GM12878 (cell line): ENCODE data around the gene OCIAD2. TPM values are rescaled to one million over a fixed set of nuclear protein-coding genes. Genes with fewer than 3 reads are reported as not detected.

ENCODE experiments used
- ATAC-seq: fragments of 200-7000 bp; cut with Tn5 transposase; 3 replicates; pipeline ENCODE4 v1.9.1; 2020; ENCODE audit warnings: mild to moderate bottlenecking, moderate library complexity
- Bru-seq: library from RNA; stranded (reverse); fragments of 400-500 nt; gene quantifications from one replicate; lab custom pipeline; 2021; lab: Mats Ljungman, UMichigan
- BruChase-seq, 2 experiments: library from RNA; stranded (reverse); fragments of 400-500 nt; gene quantifications; one replicate each; lab custom pipeline; 2021; lab: Mats Ljungman, UMichigan
- BruUV-seq: library from RNA; stranded (reverse); fragments of 400-500 nt; replicated peaks from 2 replicates; lab custom pipeline; 2021; lab: Mats Ljungman, UMichigan
- CTCF ChIA-PET: fragments of 300-600 bp; sonication (Branson Sonifier 250); formaldehyde crosslinking; extraction: SDS; loops from one replicate; lab custom pipeline; 2021; ENCODE audit warnings: inconsistent platforms; lab: Yijun Ruan, JAX
- POLR2A ChIA-PET: fragments of 350-600 bp; formaldehyde crosslinking; extraction: SDS; loops from one replicate; lab custom pipeline; 2021; ENCODE audit warnings: inconsistent platforms; lab: Charles Lee
- RAD21 ChIA-PET: fragments of 300-600 bp; sonication (Branson Sonifier 250); formaldehyde crosslinking; loops from one replicate; lab custom pipeline; 2023; ENCODE audit warnings: antibody characterized with exemption; ENCODE audit not compliant: unreplicated experiment; lab: Charles Lee
- SMC1A ChIA-PET: fragments of 300-600 bp; sonication (Branson Sonifier 250); formaldehyde crosslinking; loops from one replicate; lab custom pipeline; 2023; ENCODE audit not compliant: unreplicated experiment, uncharacterized antibody; lab: Charles Lee
- DNase-seq: peaks from one replicate; pipeline ENCODE4 v3.0.0-alpha.2; 2011; ENCODE audit warnings: low read depth, low spot score
- FAIRE-seq: peaks from 3 replicates; lab custom pipeline; 2011; peaks lifted over from hg19 to GRCh38; lab: Jason Lieb, UNC
- H2AFZ ChIP-seq: 2 replicates; pipeline ENCODE4 v1.6.0; 2011; ENCODE audit warnings: low read depth, low read length, control low read depth; ENCODE audit not compliant: control insufficient read depth
- H3K27ac ChIP-seq: 2 replicates; pipeline ENCODE4 v1.5.1; 2011; ENCODE audit warnings: control low read depth; ENCODE audit not compliant: control insufficient read depth, insufficient read depth
- H3K27me3 ChIP-seq, 2 experiments: replicated peaks in 1 of 2; 2 replicates each; pipeline versions ENCODE4 v1.6.0 to v1.6.1; 2011; ENCODE audit warnings: low read length in 1 of 2; ENCODE audit not compliant: control insufficient read depth in 2 of 2, insufficient read depth in 2 of 2
- H3K36me3 ChIP-seq, 2 experiments: 2 replicates each; pipeline ENCODE4 v1.5.1; 2011; ENCODE audit warnings: low read length in 1 of 2; ENCODE audit not compliant: control insufficient read depth in 2 of 2, insufficient read depth in 2 of 2
- H3K4me1 ChIP-seq: 2 replicates; pipeline ENCODE4 v1.6.1; 2011; ENCODE audit warnings: mild to moderate bottlenecking, low read length, moderate library complexity, mixed read lengths; ENCODE audit not compliant: control insufficient read depth, insufficient read depth
- H3K4me2 ChIP-seq: 2 replicates; pipeline ENCODE4 v1.6.0; 2011; ENCODE audit warnings: control low read depth; ENCODE audit not compliant: control insufficient read depth, insufficient read depth
- H3K4me3 ChIP-seq: fragments of 200-600 bp; sonication (generic); 2 replicates; pipeline ENCODE4 v1.5.1; 2016
- H3K79me2 ChIP-seq: 2 replicates; pipeline ENCODE4 v1.6.0; 2011; ENCODE audit warnings: low read length; ENCODE audit not compliant: control insufficient read depth, insufficient read depth
- H3K9ac ChIP-seq: 2 replicates; pipeline ENCODE4 v1.8.0; 2011; ENCODE audit warnings: low read length, control low read depth, mixed read lengths; ENCODE audit not compliant: control insufficient read depth, insufficient read depth
- H3K9me3 ChIP-seq: replicated peaks from 3 replicates; pipeline ENCODE4 v1.5.1; 2011; ENCODE audit warnings: mild to moderate bottlenecking, low read length; ENCODE audit not compliant: control insufficient read depth, insufficient read depth
- H4K20me1 ChIP-seq: 2 replicates; pipeline ENCODE4 v1.6.0; 2011; ENCODE audit not compliant: control insufficient read depth, insufficient read depth
- DPF2 ChIP-seq: fragments of 450-650 bp; IDR thresholded peaks from 2 replicates; pipeline ENCODE4 v1.6.1; 2017; ENCODE audit warnings: mild to moderate bottlenecking
- EED ChIP-seq: sonication (generic); IDR thresholded peaks from 2 replicates; pipeline ENCODE4 v1.6.1; 2016; ENCODE audit warnings: antibody characterized with exemption, low read depth
- EGR1 ChIP-seq, 2 experiments: IDR thresholded peaks; 1 replicate in 1 of 2; 2 replicates in 1 of 2; pipeline ENCODE4 v1.6.1; 2011 to 2012; ENCODE audit warnings: low read depth in 2 of 2, low read length in 2 of 2, borderline replicate concordance in 1 of 2, mild to moderate bottlenecking in 1 of 2, moderate library complexity in 1 of 2
- EP300 ChIP-seq, 2 experiments: fragments of 150-350 bp in 1 of 2; IDR thresholded peaks; 2 replicates each; pipeline ENCODE4 v1.6.1; 2011 to 2012; ENCODE audit warnings: low read depth in 2 of 2, low read length in 2 of 2, borderline replicate concordance in 1 of 2, improper control_type of control experiment in 1 of 2, inconsistent platforms in 1 of 2; ENCODE audit not compliant: control insufficient read depth in 1 of 2
- EZH2 ChIP-seq: IDR thresholded peaks from 2 replicates; pipeline ENCODE4 v1.6.1; 2012; ENCODE audit warnings: low read depth, mild to moderate bottlenecking, control low read depth, inconsistent platforms, low read length, borderline replicate concordance; ENCODE audit not compliant: control insufficient read depth
- FOXM1 ChIP-seq: IDR thresholded peaks from 2 replicates; pipeline ENCODE4 v1.6.1; 2012; ENCODE audit warnings: low read depth, mild to moderate bottlenecking, inconsistent platforms, low read length, moderate library complexity
- IKZF2 ChIP-seq, 2 experiments: fragments of 450-650 bp; IDR thresholded peaks; 2 replicates each; pipeline ENCODE4 v1.6.1; 2017; ENCODE audit warnings: mild to moderate bottlenecking in 2 of 2, moderate library complexity in 2 of 2
- IRF3 ChIP-seq: fragments of 450-650 bp; IDR thresholded peaks from 2 replicates; pipeline ENCODE4 v1.6.1; 2014; ENCODE audit warnings: mild to moderate bottlenecking
- IRF4 ChIP-seq: IDR thresholded peaks from 2 replicates; pipeline ENCODE4 v1.6.1; 2011; ENCODE audit warnings: low read depth, low read length
- KLF5 ChIP-seq: fragments of 450-650 bp; IDR thresholded peaks from 2 replicates; pipeline ENCODE4 v1.6.1; 2014; ENCODE audit warnings: mild to moderate bottlenecking; ENCODE audit not compliant: partially characterized antibody
- MXI1 ChIP-seq: fragments of 150-350 bp; IDR thresholded peaks from 2 replicates; pipeline ENCODE4 v1.6.1; 2011; ENCODE audit warnings: low read depth, mild to moderate bottlenecking, inconsistent platforms, low read length, improper control_type of control experiment
- MYB ChIP-seq: fragments of 150-350 bp; IDR thresholded peaks from 2 replicates; pipeline ENCODE4 v1.6.1; 2014; ENCODE audit warnings: mild to moderate bottlenecking, low read depth, low read length, borderline replicate concordance
- NFYA ChIP-seq: IDR thresholded peaks from 2 replicates; pipeline ENCODE4 v1.6.1; 2011; ENCODE audit warnings: low read depth, mild to moderate bottlenecking, low read length, improper control_type of control experiment, borderline replicate concordance
- SMARCA5 ChIP-seq: fragments of 450-650 bp; IDR thresholded peaks from 2 replicates; pipeline ENCODE4 v1.6.1; 2017; ENCODE audit warnings: mild to moderate bottlenecking
- ZNF274 ChIP-seq: IDR thresholded peaks from one replicate; pipeline ENCODE4 v1.8.0; 2011; ENCODE audit not compliant: insufficient read length, insufficient read depth
- WGBS: methylation state at CpG from one replicate; pipeline ENCODE4 v1.1.6; 2016; ENCODE audit warnings: low lambda C conversion rate; ENCODE audit not compliant: insufficient replicate concordance, insufficient coverage; ENCODE audit errors: missing lambda C conversion rate; 5-methylcytosine and 5-hydroxymethylcytosine counted together
- in situ Hi-C: fragments of 300-500 bp; cut with MboI; formaldehyde crosslinking; loops from 9 replicates; pipeline ENCODE4 v1.14.3; 2018; ENCODE audit warnings: mixed read lengths
- intact Hi-C: fragments of 100-400 bp; cut with micrococcal nuclease; formaldehyde crosslinking; loops from one replicate; pipeline ENCODE4 v1.14.2; 2022; ENCODE audit not compliant: unreplicated experiment
- long read RNA-seq, 2 experiments: library from polyadenylated mRNA; unstranded; transcript quantifications; one replicate each; pipeline ENCODE4 v2.0.0, GENCODE V29; 2019 to 2020
- polyA minus RNA-seq, 3 experiments: library from RNA; depleted of rRNA, polyadenylated mRNA; stranded (reverse); fragments of >200 nt; gene quantifications; 2 replicates each; pipeline ENCODE4 v1.2.3, GENCODE V29; 2011
- polyA plus RNA-seq, 11 experiments: library from polyadenylated mRNA; depleted of rRNA in 4 of 11; unstranded in 6 of 11; stranded (reverse) in 5 of 11; fragments of >200 nt; fragmentation: Nextera tagmentation in 4 of 11; fragmentation: Illumina TruSeq in 1 of 11; extraction: Ambion mirVana in 4 of 11; extraction: Trizol in 1 of 11; gene quantifications; 1 replicate in 1 of 11; 2 replicates in 10 of 11; pipeline versions ENCODE4 v1.2.1 to v1.2.3, GENCODE V29; 2011 to 2016; ENCODE audit warnings: inconsistent platforms in 2 of 11, missing spikeins in 2 of 11, low read depth in 1 of 11
- total RNA-seq, 4 experiments: library from RNA; depleted of rRNA in 3 of 4; stranded (reverse); fragments of >200 nt in 3 of 4; fragmentation: Illumina TruSeq in 1 of 4; extraction: Trizol in 1 of 4; gene quantifications; 2 replicates each; pipeline versions ENCODE4 v1.2.1 to v1.2.3, GENCODE V29; 2013 to 2021

The OCIAD2 gene, protein sequence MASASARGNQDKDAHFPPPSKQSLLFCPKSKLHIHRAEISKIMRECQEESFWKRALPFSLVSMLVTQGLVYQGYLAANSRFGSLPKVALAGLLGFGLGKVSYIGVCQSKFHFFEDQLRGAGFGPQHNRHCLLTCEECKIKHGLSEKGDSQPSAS
- 13.6 and 14.8 TPM in 2 replicates for total RNA-seq (2013; cell fraction: nucleolus; rRNA removed)
- 74.3 and 82.6 TPM in 2 replicates for total RNA-seq (2014; rRNA removed)
- 42.1 and 42.4 TPM in 2 replicates for total RNA-seq (2014; rRNA removed; fragmentation: Illumina TruSeq; extraction: Trizol)
- 44.5 and 53.7 TPM in 2 replicates for total RNA-seq (2021)
- polyA plus RNA-seq (2011; ENCODE audit: low read depth): 55.1 TPM
- 100 and 114 TPM in 2 replicates for polyA plus RNA-seq (2011; rRNA removed)
- 74.0 and 96.8 TPM in 2 replicates for polyA plus RNA-seq (2011; cell fraction: cytosol; rRNA removed)
- 53.2 and 71.9 TPM in 2 replicates for polyA plus RNA-seq (2011; cell fraction: nucleus; rRNA removed)
- 43.1 and 65.6 TPM in 2 replicates for polyA plus RNA-seq (2012)
- 26.2 and 70.2 TPM in 2 replicates for polyA plus RNA-seq (2014; fragmentation: Illumina TruSeq; extraction: Trizol)
- 10 to 100 TPM; 60.1 to 65.1 TPM for polyA plus RNA-seq (2014; fragmentation: Nextera tagmentation; extraction: Ambion mirVana)
- 69.9 and 88.7 TPM in 2 replicates for polyA plus RNA-seq (2014; rRNA removed)
- polyA plus RNA-seq (2016; fragmentation: Nextera tagmentation; extraction: Ambion mirVana): 100 to 1,000 TPM; 135 to 140 TPM
- polyA minus RNA-seq (2011; rRNA and poly(A)+ RNA removed): 23.6 and 34.9 TPM in 2 replicates
- 6.3 and 20.0 TPM in 2 replicates for polyA minus RNA-seq (2011; cell fraction: cytosol; rRNA and poly(A)+ RNA removed)
- polyA minus RNA-seq (2011; cell fraction: nucleus; rRNA and poly(A)+ RNA removed): 19.2 and 26.4 TPM in 2 replicates
- Bru-seq, nascent RNA: percentile 81 among the genes with signal in this experiment
- BruChase-seq, experiment 1, labeled RNA remaining after a 6-hour chase: percentile 65 among the genes with signal in this experiment
- percentile 62 among the genes with signal in this experiment for BruChase-seq, experiment 2, labeled RNA remaining after a 2-hour chase
- long read RNA-seq, experiment 1, transcript OCIAD2-205 (7 exons, 1,163 nt): major isoform, 72 of 89 reads
- long read RNA-seq, experiment 1, transcript OCIAD2-201 (6 exons, 636 nt): minor isoform, 8 of 89 reads
- long read RNA-seq, experiment 1, partial matches to known transcripts: 0 of 89 reads
- long read RNA-seq, experiment 1, other reads (novel, unspliced or antisense): 7 of 89 reads
- long read RNA-seq, experiment 2, transcript OCIAD2-205 (7 exons, 1,163 nt): major isoform, 220 of 266 reads
- long read RNA-seq, experiment 2, transcript OCIAD2-201 (6 exons, 636 nt): minor isoform, 21 of 266 reads
- long read RNA-seq, experiment 2, transcript OCIAD2-204 (6 exons, 812 nt): minor isoform, 10 of 266 reads
- long read RNA-seq, experiment 2, partial matches to known transcripts: 4 of 266 reads
- long read RNA-seq, experiment 2, other reads (novel, unspliced or antisense): 10 of 266 reads

- Histone ChIP-seq H3K9ac (peak within 1 kb of the TSS; percentile 60; the same call in 1 of the 2 replicates), H3K27me3 (no peaks in the 10 kb centered on the region), H2AFZ (peak within 1 kb of the TSS; percentile 92), H3K36me3 (0 out of 4 replicates have a peak, but pooled peaks cover 0 to 5% of the 10 kb centered on the region in 2 experiments), H3K79me2 (peaks cover 5% of the 10 kb centered on the region), H3K4me1 (0 out of 2 replicates have a peak, but pooled peaks cover 4% of the 10 kb centered on the region), H3K9me3 (no peaks in the 10 kb centered on the region), H3K4me2 (peak within 1 kb of the TSS; percentile 93), H3K27ac (peak within 1 kb of the TSS; percentile 43; the same call in 1 of the 2 replicates), H4K20me1 (no peaks in the 10 kb centered on the region), H3K4me3 (peak within 1 kb of the TSS; percentile 86)
- FAIRE-seq (peak; percentile 89), ATAC-seq (peak; percentile 96), DNase-seq (peak; percentile 39)
- 6% methylated on average over 41 of the region's 65 CpGs for WGBS
- RAD21 ChIA-PET: interaction anchor here (0.7 to 1.7 kb wide), 10 partner anchors 38 to 516 kb away, joined by 3 to 6 read pairs (median 3); partner anchors contain the start of gene FRYL
- CTCF ChIA-PET: interaction anchor here (0.7 to 3.8 kb wide), 10 partner anchors 9 to 328 kb away, joined by 3 to 23 read pairs (median 4); partner anchors contain the start of gene FRYL
- POLR2A ChIA-PET: no interaction called here
- SMC1A ChIA-PET: interaction anchor here (0.9 to 2.1 kb wide), 5 partner anchors 26 to 328 kb away, joined by 3 to 5 read pairs (median 3); no protein-coding TSS in a partner anchor
- no TSS peak for BruUV-seq
- in situ Hi-C loops (no loop called here), intact Hi-C loops (loop anchor here (2.0 to 5.0 kb wide), 3 partner anchors 126 to 328 kb away; partner anchors contain the start of gene FRYL)
- TF ChIP-seq SMARCA5 (peak; percentile 9; the same call in 1 of the 2 replicates), ZNF274 (no peak), NFYA (no peak), MYB (no peak), DPF2 (no peak), EZH2 (no peak), EGR1 (IDR thresholded peaks at IDR 0.05; ENCODE audit: borderline replicate concordance in 1 of 2, low read depth in 2 of 2, low read length in 2 of 2) (peak in 1 of 2 experiments; percentile 56; a peak in 1 of 3 replicates), EP300 (IDR thresholded peaks at IDR 0.05; ENCODE audit: borderline replicate concordance in 1 of 2, control insufficient read depth in 1 of 2, low read depth in 2 of 2, low read length in 2 of 2) (no peak), KLF5 (no peak), IRF4 (no peak), FOXM1 (no peak), EED (no peak), MXI1 (no peak), IRF3 (no peak), IKZF2 (IDR thresholded peaks at IDR 0.05) (no peak; a peak in 1 of 4 replicates)
Measured at GRCh38 chr4:48906206-48907173, at the start of gene OCIAD2. OCIAD2 (minus strand) TSS chr4:48906774; CDS start chr4:48904549, 2,225 bp downstream.
